ENCODE results near the gene MRGPRX1. TPM values are rescaled to one million over a fixed set of nuclear protein-coding genes. Genes with fewer than 3 reads are reported as not detected.
"Not testable (repeated sequence)": the region's sequence is repeated elsewhere in the genome, so short reads cannot be mapped to it uniquely, and the experiment has no call there.

MRGPRX1 gene
- total and polyA plus RNA-seq, 9 of the 15 experiments (the other 6 are each of a cell fraction or from before 2014, with no cell fraction given): not detected

GRCh38 chr11:18907391-18907790 is 31.8 kb downstream of the MRGPRX1 start (continued):
- no peak for TF ChIP-seq HDAC2 (IDR thresholded peaks at IDR 0.05)
- TF ChIP-seq FOXJ2 (tag; IDR thresholded peaks at IDR 0.05): no peak

GRCh38 chr11:18900637-18901036 is 38.6 kb downstream of the MRGPRX1 start:
- H3K27me3 ChIP-seq (ENCODE audit: control insufficient read depth in 2 of 2, insufficient read depth in 2 of 2, low read length in 2 of 2); H3K27ac ChIP-seq (ENCODE audit: extremely low read depth, low read depth, low read length); H3K79me2 ChIP-seq (ENCODE audit: control insufficient read depth, insufficient read depth, low read length); H2AFZ ChIP-seq (ENCODE audit: low read depth, low read length); H3K9me1 ChIP-seq (ENCODE audit: control insufficient read depth, insufficient read depth, low read length); intact Hi-C loops (cut with micrococcal nuclease); H3K9ac ChIP-seq (ENCODE audit: insufficient read depth in 1 of 2, low read depth in 2 of 2, low read length in 2 of 2); ATAC-seq; DNase-seq (ENCODE audit: extremely low read depth in 1 of 4, low spot score in 3 of 4); CTCF ChIA-PET (ENCODE audit: low intra/inter-chr PET ratio); H3K36me3 ChIP-seq (ENCODE audit: control insufficient read depth, insufficient read depth, low read length); H3K4me2 ChIP-seq (ENCODE audit: insufficient read depth, low read length); H3K4me3 ChIP-seq; in situ Hi-C loops (cut with MboI); POLR2A ChIA-PET; H4K20me1 ChIP-seq (replicated peaks; ENCODE audit: control insufficient read depth, insufficient read depth, low read length); BruUV-seq (replicated peaks); H3K4me1 ChIP-seq (replicated peaks in 1 of 2; ENCODE audit: control insufficient read depth in 2 of 2, insufficient read depth in 2 of 2, low read length in 2 of 2); H3K9me3 ChIP-seq (replicated peaks; ENCODE audit: control insufficient read depth, insufficient read depth, low read depth, low read length); FAIRE-seq: not testable (repeated sequence)
- WGBS (ENCODE audit: insufficient coverage, low coverage, missing lambda C conversion rate): 0% methylated on average over 6 of the region's 6 CpGs

GRCh38 chr11:18900151-18900611 is 39.0 kb downstream of the MRGPRX1 start:
- H3K27ac ChIP-seq (ENCODE audit: extremely low read depth, low read depth, low read length); CTCF ChIA-PET (ENCODE audit: low intra/inter-chr PET ratio); ATAC-seq; H3K9ac ChIP-seq (ENCODE audit: insufficient read depth in 1 of 2, low read depth in 2 of 2, low read length in 2 of 2); H3K9me1 ChIP-seq (ENCODE audit: control insufficient read depth, insufficient read depth, low read length); POLR2A ChIA-PET; H3K9me3 ChIP-seq (replicated peaks; ENCODE audit: control insufficient read depth, insufficient read depth, low read depth, low read length); H4K20me1 ChIP-seq (replicated peaks; ENCODE audit: control insufficient read depth, insufficient read depth, low read length); BruUV-seq (replicated peaks); H3K4me1 ChIP-seq (replicated peaks in 1 of 2; ENCODE audit: control insufficient read depth in 2 of 2, insufficient read depth in 2 of 2, low read length in 2 of 2); in situ Hi-C loops (cut with MboI); H2AFZ ChIP-seq (ENCODE audit: low read depth, low read length); DNase-seq (ENCODE audit: extremely low read depth in 1 of 4, low spot score in 3 of 4); H3K36me3 ChIP-seq (ENCODE audit: control insufficient read depth, insufficient read depth, low read length); H3K79me2 ChIP-seq (ENCODE audit: control insufficient read depth, insufficient read depth, low read length); H3K27me3 ChIP-seq (ENCODE audit: control insufficient read depth in 2 of 2, insufficient read depth in 2 of 2, low read length in 2 of 2); intact Hi-C loops (cut with micrococcal nuclease); H3K4me3 ChIP-seq; H3K4me2 ChIP-seq (ENCODE audit: insufficient read depth, low read length); FAIRE-seq: not testable (repeated sequence)
- WGBS (ENCODE audit: insufficient coverage, low coverage, missing lambda C conversion rate): 4% methylated on average over 4 of the region's 4 CpGs
